Endothelial cell of umbilical vein (primary cell): ENCODE data around the gene KCMF1. TPM values are rescaled to one million over a fixed set of nuclear protein-coding genes. Genes with fewer than 3 reads are reported as not detected.

Experiments used
- BruUV-seq: library from RNA; stranded (reverse); fragments of 400-500 nt; replicated peaks from 2 replicates; lab custom pipeline; 2021; lab: Mats Ljungman, UMichigan
- CTCF ChIA-PET: fragments of 300-600, 350-600 bp; sonication (Branson Sonifier 250); formaldehyde crosslinking; loops from one replicate; lab custom pipeline; 2021; ENCODE audit warnings: antibody characterized with exemption, inconsistent platforms; lab: Charles Lee
- POLR2A ChIA-PET: fragments of 300-600, 350-600 bp; sonication (Branson Sonifier 250); formaldehyde crosslinking; loops from one replicate; lab custom pipeline; 2021; ENCODE audit warnings: antibody characterized with exemption, inconsistent platforms; lab: Charles Lee
- DNase-seq: peaks from one replicate; pipeline ENCODE4 v3.0.0-alpha.2; 2011; ENCODE audit warnings: low read depth, low spot score
- FAIRE-seq: peaks from 2 replicates; lab custom pipeline; 2011; peaks lifted over from hg19 to GRCh38; lab: Jason Lieb, UNC
- H2AFZ ChIP-seq: 2 replicates; pipeline ENCODE4 v1.6.0; 2012; ENCODE audit warnings: low read depth, low read length, control low read depth, inconsistent platforms
- H3K27ac ChIP-seq: 2 replicates; pipeline ENCODE4 v1.5.1; 2011; ENCODE audit warnings: low read depth, mild to moderate bottlenecking, control low read depth, low read length, moderate library complexity; ENCODE audit not compliant: insufficient read depth
- H3K27me3 ChIP-seq, 2 experiments: 2 replicates each; pipeline versions ENCODE4 v1.6.0 to v1.6.1; 2011; ENCODE audit warnings: low read length in 2 of 2, mixed read lengths in 1 of 2; ENCODE audit not compliant: control insufficient read depth in 2 of 2, insufficient read depth in 2 of 2
- H3K36me3 ChIP-seq, 2 experiments: 2 replicates in 1 of 2; 3 replicates in 1 of 2; pipeline ENCODE4 v1.5.1; 2011; ENCODE audit warnings: low read length in 2 of 2, mild to moderate bottlenecking in 1 of 2, moderate library complexity in 1 of 2; ENCODE audit not compliant: control insufficient read depth in 2 of 2, insufficient read depth in 2 of 2; ENCODE audit errors: extremely low read depth in 1 of 2
- H3K4me1 ChIP-seq: 3 replicates; pipeline ENCODE4 v1.5.1; 2011; ENCODE audit warnings: mild to moderate bottlenecking, low read length; ENCODE audit not compliant: control insufficient read depth, insufficient read depth; ENCODE audit errors: extremely low read depth
- H3K4me2 ChIP-seq: 2 replicates; pipeline ENCODE4 v1.6.1; 2011; ENCODE audit warnings: low read length, control low read depth, mixed read lengths; ENCODE audit not compliant: insufficient read depth
- H3K4me3 ChIP-seq, 3 experiments: fragments of 200-600 bp in 1 of 3; sonication (generic), shearing (Covaris generic) in 1 of 3; replicated peaks in 1 of 3; 2 replicates each; pipeline ENCODE4 v1.5.1; 2011 to 2016; ENCODE audit warnings: control low read depth in 3 of 3, low read length in 3 of 3, mild to moderate bottlenecking in 2 of 3, inconsistent platforms in 1 of 3, low read depth in 1 of 3, moderate library complexity in 1 of 3; ENCODE audit not compliant: insufficient read depth in 1 of 3
- H3K79me2 ChIP-seq: 2 replicates; pipeline ENCODE4 v1.6.0; 2012; ENCODE audit warnings: low read length, inconsistent platforms; ENCODE audit not compliant: control insufficient read depth, insufficient read depth
- H3K9ac ChIP-seq: replicated peaks from 2 replicates; pipeline ENCODE3; 2011; ENCODE audit warnings: low read length, control low read depth; ENCODE audit not compliant: insufficient read depth; ENCODE audit errors: extremely low read depth
- H3K9me1 ChIP-seq: replicated peaks from 3 replicates; pipeline ENCODE4 v1.6.0; 2011; ENCODE audit warnings: mild to moderate bottlenecking, low read length; ENCODE audit not compliant: control insufficient read depth, insufficient read depth; ENCODE audit errors: extremely low read depth
- H3K9me3 ChIP-seq: replicated peaks from 2 replicates; pipeline ENCODE4 v1.5.1; 2012; ENCODE audit warnings: low read length, inconsistent platforms; ENCODE audit not compliant: control insufficient read depth, insufficient read depth
- H4K20me1 ChIP-seq: replicated peaks from 2 replicates; pipeline ENCODE3; 2011; ENCODE audit warnings: mild to moderate bottlenecking, low read length; ENCODE audit not compliant: control insufficient read depth, insufficient read depth; ENCODE audit errors: extremely low read depth
- EZH2 ChIP-seq: IDR thresholded peaks from 2 replicates; pipeline ENCODE4 v1.6.1; 2012; ENCODE audit warnings: borderline replicate concordance, low read depth, mild to moderate bottlenecking, moderate library complexity, low read length, inconsistent platforms; ENCODE audit not compliant: severe bottlenecking
- FOS ChIP-seq: IDR thresholded peaks from 2 replicates; pipeline ENCODE4 v1.6.1; 2011; ENCODE audit warnings: mild to moderate bottlenecking, low read length, moderate library complexity, borderline replicate concordance; ENCODE audit not compliant: insufficient read depth
- GATA2 ChIP-seq: IDR thresholded peaks from 2 replicates; pipeline ENCODE4 v1.7.0; 2011; ENCODE audit warnings: low read depth, mild to moderate bottlenecking, moderate library complexity, mixed read lengths, low read length; ENCODE audit not compliant: insufficient read length, insufficient read depth
- JUN ChIP-seq: IDR thresholded peaks from 2 replicates; pipeline ENCODE4 v1.6.1; 2011; ENCODE audit warnings: borderline replicate concordance, low read depth; ENCODE audit not compliant: insufficient read length, insufficient read depth
- MYC ChIP-seq: IDR thresholded peaks from one replicate; pipeline ENCODE4 v1.6.1; 2011; ENCODE audit warnings: mild to moderate bottlenecking, low read depth, low read length
- POLR2A ChIP-seq: IDR thresholded peaks from 2 replicates; pipeline ENCODE4 v1.6.1; 2012; ENCODE audit warnings: low read depth, mild to moderate bottlenecking, control low read depth, low read length
- POLR2AphosphoS5 ChIP-seq: IDR thresholded peaks from 2 replicates; pipeline ENCODE4 v1.6.1; 2012; ENCODE audit warnings: low read depth, mild to moderate bottlenecking, control low read depth, low read length, moderate library complexity; ENCODE audit not compliant: insufficient read depth
- dilution Hi-C: fragments of 300-500 bp; cut with MboI; formaldehyde crosslinking; loops from one replicate; pipeline ENCODE4 v1.15.0; 2019; ENCODE audit warnings: low sequenced_read_pairs; ENCODE audit not compliant: extremely low pct_ligation_motif_present
- intact Hi-C: fragments of 100-400 bp; cut with micrococcal nuclease; formaldehyde crosslinking; loops from one replicate; pipeline ENCODE4 v1.10.0; 2022
- polyA plus RNA-seq, 4 experiments: library from polyadenylated mRNA; depleted of rRNA in 3 of 4; stranded (reverse) in 3 of 4; unstranded in 1 of 4; fragments of >200 nt; gene quantifications; 2 replicates each; pipeline versions ENCODE4 v1.2.1 to v1.2.3, GENCODE V29; 2011 to 2012; ENCODE audit warnings: missing spikeins in 1 of 4
- total RNA-seq: library from RNA; stranded (reverse); gene quantifications from 2 replicates; pipeline ENCODE4 v1.2.3, GENCODE V29; 2021

KCMF1 gene
- total and polyA plus RNA-seq, 2 donors (not counting 3 experiments of a cell fraction or from before 2014, with no cell fraction given) = 49.3 to 78.4 TPM

- FAIRE-seq (no peak), DNase-seq (no peak)
- no peaks in the 10 kb centered on the region for H3K9me3 ChIP-seq
- no TSS peak for BruUV-seq
- no peaks in the 10 kb centered on the region for H4K20me1 ChIP-seq
- peak overlapping the region; percentile 62 for H2AFZ ChIP-seq
- no peaks in the 10 kb centered on the region for H3K79me2 ChIP-seq
- no peak overlapping the region for H3K27ac ChIP-seq
- dilution Hi-C loops = no loop called here
- H3K27me3 ChIP-seq = no peaks in the 10 kb centered on the region
- TF ChIP-seq GATA2 (no peak), POLR2AphosphoS5 (no peak), EZH2 (no peak), FOS (no peak)
- no peak overlapping the region for H3K4me2 ChIP-seq
- H3K9me1 ChIP-seq = no peaks in the 10 kb centered on the region
- H3K36me3 ChIP-seq = no peaks in the 10 kb centered on the region
- POLR2A ChIA-PET = no interaction called here
- no peak overlapping the region for H3K9ac ChIP-seq
- H3K4me1 ChIP-seq = peaks cover 3% of the 10 kb centered on the region
- intact Hi-C loops = no loop called here
- no peak overlapping the region for H3K4me3 ChIP-seq
- CTCF ChIA-PET = interaction anchor here (1.0 to 4.5 kb wide), 3 partner anchors 11 to 78 kb away, joined by 4 to 32 read pairs (median 5); no protein-coding TSS in a partner anchor
These were observed 31.4 kb upstream of the KCMF1 start for GRCh38 chr2:84939426-84940087.

- peak overlapping the region; percentile 62 for H2AFZ ChIP-seq
- no peak overlapping the region for H3K27ac ChIP-seq
- no peak for DNase-seq
- H3K79me2 ChIP-seq = no peaks in the 10 kb centered on the region
- no peaks in the 10 kb centered on the region for H3K36me3 ChIP-seq
- CTCF ChIA-PET = interaction anchor here (1.0 to 4.5 kb wide), 3 partner anchors 11 to 78 kb away, joined by 4 to 32 read pairs (median 5); no protein-coding TSS in a partner anchor
- BruUV-seq = no TSS peak
- dilution Hi-C loops (no loop called here), intact Hi-C loops (no loop called here)
- no peaks in the 10 kb centered on the region for H4K20me1 ChIP-seq
- no peaks in the 10 kb centered on the region for H3K9me3 ChIP-seq
- H3K4me2 ChIP-seq = no peak overlapping the region
- no peak overlapping the region for H3K9ac ChIP-seq
- POLR2A ChIA-PET = no interaction called here
- TF ChIP-seq MYC (no peak), EZH2 (no peak), POLR2AphosphoS5 (no peak), GATA2 (no peak), POLR2A (no peak), FOS (no peak), JUN (no peak)
- H3K4me1 ChIP-seq = peaks cover 3% of the 10 kb centered on the region
- no peak overlapping the region for H3K4me3 ChIP-seq
- no peaks in the 10 kb centered on the region for H3K9me1 ChIP-seq
- no peaks in the 10 kb centered on the region for H3K27me3 ChIP-seq
- no peak for FAIRE-seq
These were observed 30.9 kb upstream of the KCMF1 start for GRCh38 chr2:84940088-84940470.
